ENCODE results near the gene BOLA3.

Gene BOLA3

DNA sequence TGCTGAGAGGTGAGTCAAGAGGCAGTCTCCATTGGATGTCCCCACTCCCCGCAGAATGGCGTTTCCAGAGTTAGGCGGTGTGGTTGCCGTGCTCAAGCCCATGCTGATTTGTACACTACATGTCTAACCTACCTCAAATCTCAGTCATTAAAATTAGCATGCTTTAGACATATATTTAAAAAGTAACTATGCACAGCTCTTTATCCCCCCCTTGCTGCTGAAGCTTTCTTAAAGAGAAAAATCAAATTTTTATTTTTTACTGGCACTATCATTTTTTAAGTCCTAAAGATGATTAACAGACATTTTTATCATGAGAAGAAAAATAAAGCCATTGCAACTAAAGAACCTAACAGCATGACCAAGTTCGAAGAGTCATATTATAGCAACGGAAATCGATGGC lies 42.9 kb downstream of the BOLA3 start:
- Histone ChIP-seq H3F3A (ENCODE audit: insufficient read depth, low read length) (no peaks in the 10 kb centered on the region), H4K20me1 (ENCODE audit: insufficient read depth, low read length) (no peaks in the 10 kb centered on the region), H3K36me3 (replicated peaks; ENCODE audit: insufficient read depth, low read length) (0 out of 2 replicates have a peak, but pooled peaks cover 2% of the 10 kb centered on the region), H3K9ac (ENCODE audit: low read length) (no peak overlapping the region), H3K4me2 (ENCODE audit: low read depth, low read length) (no peak overlapping the region), H3K4me3 (ENCODE audit: low read length) (no peak overlapping the region), H3K4me1 (ENCODE audit: low read length) (peaks cover 5% of the 10 kb centered on the region; the same call in 1 of the 2 replicates), H3K9me2 (replicated peaks; ENCODE audit: insufficient read depth, low read length) (no peaks in the 10 kb centered on the region), H3K27ac (ENCODE audit: low read length) (no peak overlapping the region), H2AFZ (ENCODE audit: low read length) (no peak overlapping the region), H3K79me2 (ENCODE audit: low read length) (no peaks in the 10 kb centered on the region), H3K27me3 (replicated peaks; ENCODE audit: insufficient read depth, low read length) (no peaks in the 10 kb centered on the region), H3K9me3 (replicated peaks; ENCODE audit: insufficient read depth, low read length) (no peaks in the 10 kb centered on the region)
- no peak for DNase-seq
- no peak for TF ChIP-seq EZH2phosphoT487 (IDR thresholded peaks at IDR 0.05; ENCODE audit: low read length)
- no peak for TF ChIP-seq EZH2 (optimal IDR thresholded peaks at IDR 0.05; ENCODE audit: low read depth, low read length)
- no peak for TF ChIP-seq CTCF (IDR thresholded peaks at IDR 0.05; ENCODE audit: low read length)

- Histone ChIP-seq H3K9me2 (replicated peaks; ENCODE audit: insufficient read depth, low read length) (no peaks in the 10 kb centered on the region), H3K36me3 (replicated peaks; ENCODE audit: insufficient read depth, low read length) (0 out of 2 replicates have a peak, but pooled peaks cover 2% of the 10 kb centered on the region), H3K9ac (ENCODE audit: low read length) (no peak overlapping the region), H3F3A (ENCODE audit: insufficient read depth, low read length) (no peaks in the 10 kb centered on the region), H3K4me1 (ENCODE audit: low read length) (peaks cover 1% of the 10 kb centered on the region; the same call in 1 of the 2 replicates), H2AFZ (ENCODE audit: low read length) (no peak overlapping the region), H3K4me2 (ENCODE audit: low read depth, low read length) (no peak overlapping the region), H4K20me1 (ENCODE audit: insufficient read depth, low read length) (no peaks in the 10 kb centered on the region), H3K27ac (ENCODE audit: low read length) (no peak overlapping the region), H3K9me3 (replicated peaks; ENCODE audit: insufficient read depth, low read length) (no peaks in the 10 kb centered on the region), H3K27me3 (replicated peaks; ENCODE audit: insufficient read depth, low read length) (no peaks in the 10 kb centered on the region), H3K79me2 (ENCODE audit: low read length) (no peaks in the 10 kb centered on the region), H3K4me3 (ENCODE audit: low read length) (no peak overlapping the region)
- no peak for DNase-seq
- TF ChIP-seq EZH2phosphoT487 (IDR thresholded peaks at IDR 0.05; ENCODE audit: low read length) (no peak), CTCF (IDR thresholded peaks at IDR 0.05; ENCODE audit: low read length) (no peak), EZH2 (optimal IDR thresholded peaks at IDR 0.05; ENCODE audit: low read depth, low read length) (no peak)
Observed at GRCh38 chr2:74103763-74104162, 43.9 kb downstream of the BOLA3 start.

DNA sequence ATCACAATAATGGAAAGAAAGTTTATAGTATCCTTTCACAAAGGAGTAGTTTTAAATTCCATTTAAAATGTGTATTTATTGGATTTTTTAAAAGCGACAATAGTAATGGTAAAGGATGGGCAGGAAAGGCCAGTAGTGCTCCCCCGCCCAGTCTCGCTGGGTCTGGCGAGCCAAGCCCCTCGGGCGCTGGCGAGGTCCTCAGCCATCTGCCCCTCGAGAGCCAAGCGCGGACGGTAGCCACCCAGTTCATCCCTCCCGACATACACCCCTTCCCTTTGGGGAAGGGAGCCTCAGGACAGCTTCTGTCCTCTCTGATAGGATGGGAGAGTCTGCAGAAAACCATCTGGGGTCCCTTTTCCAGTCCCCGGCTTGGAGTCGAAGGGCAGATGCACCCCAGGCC lies 45.2 kb downstream of the BOLA3 start:
- Histone ChIP-seq H3K9me2 (replicated peaks; ENCODE audit: insufficient read depth, low read length) (no peaks in the 10 kb centered on the region), H3K36me3 (replicated peaks; ENCODE audit: insufficient read depth, low read length) (0 out of 2 replicates have a peak, but pooled peaks cover 2% of the 10 kb centered on the region), H4K20me1 (ENCODE audit: insufficient read depth, low read length) (no peaks in the 10 kb centered on the region), H3K9me3 (replicated peaks; ENCODE audit: insufficient read depth, low read length) (no peaks in the 10 kb centered on the region), H3F3A (ENCODE audit: insufficient read depth, low read length) (no peaks in the 10 kb centered on the region), H3K4me3 (ENCODE audit: low read length) (no peak overlapping the region), H3K4me1 (ENCODE audit: low read length) (no peaks in the 10 kb centered on the region), H3K79me2 (ENCODE audit: low read length) (no peaks in the 10 kb centered on the region), H3K27ac (ENCODE audit: low read length) (no peak overlapping the region), H3K9ac (ENCODE audit: low read length) (no peak overlapping the region), H3K27me3 (replicated peaks; ENCODE audit: insufficient read depth, low read length) (no peaks in the 10 kb centered on the region), H3K4me2 (ENCODE audit: low read depth, low read length) (no peak overlapping the region), H2AFZ (ENCODE audit: low read length) (no peak overlapping the region)
- no peak for DNase-seq
- no peak for TF ChIP-seq CTCF (IDR thresholded peaks at IDR 0.05; ENCODE audit: low read length)
- no peak for TF ChIP-seq EZH2phosphoT487 (IDR thresholded peaks at IDR 0.05; ENCODE audit: low read length)
- TF ChIP-seq EZH2 (optimal IDR thresholded peaks at IDR 0.05; ENCODE audit: low read depth, low read length) = no peak

Measured in MM.1S (cell line).